IPS DF 6.9 (cell line): ENCODE data around the gene MEGF11.
"Not testable (repeated sequence)": the region's sequence is repeated elsewhere in the genome, so short reads cannot be mapped to it uniquely, and the experiment has no call there.

ENCODE experiments used
- DNase-seq: peaks from one replicate; pipeline ENCODE4 v3.0.0-alpha.2; 2013; ENCODE audit warnings: low read depth, low spot score
- H3K27ac ChIP-seq: one replicate; pipeline ENCODE4 v1.5.1; 2013; ENCODE audit warnings: low read length, control low read depth
- H3K27me3 ChIP-seq: 2 replicates; pipeline ENCODE4 v1.6.1; 2013; ENCODE audit warnings: mild to moderate bottlenecking, low read length; ENCODE audit not compliant: control insufficient read depth, insufficient read depth
- H3K36me3 ChIP-seq: 2 replicates; pipeline ENCODE4 v1.6.1; 2013; ENCODE audit warnings: low read length; ENCODE audit not compliant: control insufficient read depth, insufficient read depth
- H3K4me1 ChIP-seq: 2 replicates; pipeline ENCODE4 v1.6.1; 2013; ENCODE audit warnings: low read length; ENCODE audit not compliant: control insufficient read depth, insufficient read depth
- H3K4me3 ChIP-seq: 2 replicates; pipeline ENCODE4 v1.5.1; 2013; ENCODE audit warnings: mild to moderate bottlenecking, low read length
- H3K9me3 ChIP-seq: 2 replicates; pipeline ENCODE4 v1.6.1; 2013; ENCODE audit warnings: low read length, inconsistent platforms; ENCODE audit not compliant: control insufficient read depth, insufficient read depth
- WGBS: extraction: QIAGEN DNeasy Blood & Tissue Kit; methylation state at CpG from one replicate; pipeline ENCODE4 v1.1.7; 2013; ENCODE audit warnings: mixed read lengths, missing lambda C conversion rate; ENCODE audit not compliant: insufficient read length, insufficient coverage; 5-methylcytosine and 5-hydroxymethylcytosine counted together

The MEGF11 gene

GRCh38 chr15:65869954-65870871, 383.3 kb downstream of the MEGF11 start:
- DNase-seq = no peak
- WGBS = no CpG with 5 or more reads among the region's 43 CpGs
- Histone ChIP-seq H3K36me3 (no peaks in the 10 kb centered on the region), H3K9me3 (no peaks in the 10 kb centered on the region), H3K27ac (no peak overlapping the region), H3K4me1 (no peaks in the 10 kb centered on the region), H3K4me3 (peak overlapping the region; percentile 85), H3K27me3 (no peaks in the 10 kb centered on the region)

- Histone ChIP-seq H3K4me1 (no peaks in the 10 kb centered on the region), H3K36me3 (no peaks in the 10 kb centered on the region), H3K27me3 (no peaks in the 10 kb centered on the region), H3K4me3 (peak within 1 kb of the TSS; percentile 85), H3K27ac (no peak within 1 kb of the TSS), H3K9me3 (no peaks in the 10 kb centered on the region)
- WGBS = no CpG with 5 or more reads among the region's 62 CpGs
- DNase-seq = peak; percentile 78
Observed at GRCh38 chr15:65869126-65869953, 384.2 kb downstream of the MEGF11 start, which contains the start of gene RAB11A. TSS of gene RAB11A (plus strand) at chr15:65869491. CDS start at chr15:65869586, 95 bp downstream.

GRCh38 chr15:65868546-65869125, 384.9 kb downstream of the MEGF11 start:
- no CpG with 5 or more reads among the region's 11 CpGs for WGBS
- no peaks in the 10 kb centered on the region for H3K36me3 ChIP-seq
- no peaks in the 10 kb centered on the region for H3K9me3 ChIP-seq
- DNase-seq = no peak
- no peaks in the 10 kb centered on the region for H3K27me3 ChIP-seq
- H3K4me1 ChIP-seq = no peaks in the 10 kb centered on the region
- peak overlapping the region; percentile 85; the same call in 1 of the 2 replicates for H3K4me3 ChIP-seq
- H3K27ac ChIP-seq = no peak overlapping the region

- not testable (repeated sequence) for H3K36me3 ChIP-seq, H3K4me3 ChIP-seq, H3K9me3 ChIP-seq, DNase-seq, H3K27ac ChIP-seq, H3K27me3 ChIP-seq, H3K4me1 ChIP-seq
- WGBS = no CpG with 5 or more reads among the region's 6 CpGs
Observed at GRCh38 chr15:65867933-65868332, 385.6 kb downstream of the MEGF11 start.

- no peak overlapping the region for H3K27ac ChIP-seq
Observed at GRCh38 chr15:65867244-65867643, 386.3 kb downstream of the MEGF11 start.

GRCh38 chr15:65863106-65863505, 390.4 kb downstream of the MEGF11 start:
- H3K4me3 ChIP-seq = no peak overlapping the region
- WGBS = no CpG with 5 or more reads among the region's 6 CpGs
- no peaks in the 10 kb centered on the region for H3K4me1 ChIP-seq
- DNase-seq = no peak
- no peaks in the 10 kb centered on the region for H3K9me3 ChIP-seq
- no peaks in the 10 kb centered on the region for H3K27me3 ChIP-seq
- no peak overlapping the region for H3K27ac ChIP-seq
- no peaks in the 10 kb centered on the region for H3K36me3 ChIP-seq

More at GRCh38 chr15:65867244-65867643, 386.3 kb downstream of the MEGF11 start:
- no peaks in the 10 kb centered on the region for H3K9me3 ChIP-seq
- H3K4me1 ChIP-seq = no peaks in the 10 kb centered on the region
- no peak overlapping the region for H3K4me3 ChIP-seq
- WGBS = no CpG with 5 or more reads among the region's 3 CpGs
- no peak for DNase-seq
- no peaks in the 10 kb centered on the region for H3K27me3 ChIP-seq
- no peaks in the 10 kb centered on the region for H3K36me3 ChIP-seq

- no peak overlapping the region for H3K27ac ChIP-seq
- H3K27me3 ChIP-seq = no peaks in the 10 kb centered on the region
- DNase-seq = peak; percentile 93
- no peaks in the 10 kb centered on the region for H3K36me3 ChIP-seq
- H3K4me3 ChIP-seq = no peak overlapping the region
- WGBS = no CpG with 5 or more reads among the region's 1 CpG
- H3K4me1 ChIP-seq = no peaks in the 10 kb centered on the region
- H3K9me3 ChIP-seq = no peaks in the 10 kb centered on the region
Observed at GRCh38 chr15:65862682-65863081, 390.9 kb downstream of the MEGF11 start.

- no peaks in the 10 kb centered on the region for H3K36me3 ChIP-seq
- no peak overlapping the region for H3K4me3 ChIP-seq
- H3K4me1 ChIP-seq = no peaks in the 10 kb centered on the region
- no peak for DNase-seq
- no CpG with 5 or more reads among the region's 5 CpGs for WGBS
- H3K27me3 ChIP-seq = no peaks in the 10 kb centered on the region
- H3K9me3 ChIP-seq = no peaks in the 10 kb centered on the region
- H3K27ac ChIP-seq = no peak overlapping the region
Observed at GRCh38 chr15:65857718-65858402, 395.7 kb downstream of the MEGF11 start.

GRCh38 chr15:65856821-65857455, 396.6 kb downstream of the MEGF11 start:
- Histone ChIP-seq H3K4me1 (no peaks in the 10 kb centered on the region), H3K27ac (no peak overlapping the region), H3K36me3 (no peaks in the 10 kb centered on the region), H3K27me3 (no peaks in the 10 kb centered on the region), H3K9me3 (no peaks in the 10 kb centered on the region), H3K4me3 (no peak overlapping the region)
- DNase-seq = no peak
- no CpG with 5 or more reads among the region's 12 CpGs for WGBS
